ENCODE measurements around the gene SCAMP5.

The SCAMP5 gene, protein sequence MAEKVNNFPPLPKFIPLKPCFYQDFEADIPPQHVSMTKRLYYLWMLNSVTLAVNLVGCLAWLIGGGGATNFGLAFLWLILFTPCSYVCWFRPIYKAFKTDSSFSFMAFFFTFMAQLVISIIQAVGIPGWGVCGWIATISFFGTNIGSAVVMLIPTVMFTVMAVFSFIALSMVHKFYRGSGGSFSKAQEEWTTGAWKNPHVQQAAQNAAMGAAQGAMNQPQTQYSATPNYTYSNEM

DNA sequence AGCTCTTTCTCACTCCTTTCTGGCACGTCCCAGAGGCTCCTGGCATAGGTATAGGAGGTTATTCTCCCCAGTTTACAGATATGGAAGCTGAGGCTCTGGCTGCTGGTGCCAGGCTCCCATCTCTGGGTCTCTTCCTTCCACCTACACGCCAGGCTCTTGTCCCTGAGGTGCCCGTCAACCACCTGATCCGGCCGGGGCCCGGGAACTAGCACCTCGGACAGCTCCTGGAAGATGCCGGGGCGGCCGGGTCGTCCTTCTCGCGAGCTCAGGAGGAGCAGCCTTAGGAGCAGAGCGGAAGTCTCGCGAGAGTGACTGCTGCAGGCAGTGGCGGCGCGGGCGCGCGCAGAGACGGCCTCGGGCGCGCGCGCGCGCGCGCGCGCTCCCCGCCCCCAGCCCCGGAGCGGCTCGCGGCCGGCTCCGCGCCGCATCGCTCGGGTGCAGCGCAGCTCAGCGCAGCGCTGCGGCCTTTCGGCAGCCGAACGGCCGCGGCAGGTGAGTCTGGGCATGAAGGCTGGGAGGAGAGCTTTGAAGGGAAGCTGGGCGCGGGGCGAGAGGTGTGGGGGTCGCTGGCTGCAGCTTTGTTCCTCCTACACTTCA, at the start of gene SCAMP5:
SCAMP5 (plus strand) TSS at position 382 of the 597 bp plus-strand sequence. CDS start 16,277 bp downstream, outside the sequence.
- peak; percentile 82 for DNase-seq (ENCODE audit: low read depth, low spot score)

- DNase-seq (ENCODE audit: low read depth, low spot score) = peak; percentile 57
Observed at GRCh38 chr15:74950078-74950908, 45.1 kb upstream of the SCAMP5 start.

DNA sequence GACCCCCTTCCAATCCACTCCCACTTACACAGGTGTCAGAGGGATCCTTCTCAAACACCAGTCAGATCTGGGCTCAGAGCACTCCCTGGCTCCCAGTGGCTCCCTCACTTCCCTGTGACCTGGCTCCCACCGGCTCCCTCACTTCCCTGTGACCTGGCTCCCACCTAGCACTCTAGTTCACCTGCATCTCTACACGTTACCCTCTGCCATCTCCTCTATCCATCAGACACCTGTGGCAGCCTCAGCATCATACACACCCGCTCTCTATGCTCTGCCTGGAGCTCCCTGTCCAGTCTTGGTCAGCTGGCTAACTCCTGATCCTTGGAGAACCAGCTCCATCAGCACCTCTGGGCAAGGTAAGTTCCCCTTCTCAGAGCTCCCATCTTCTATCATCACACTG, 44.4 kb upstream of the SCAMP5 start:
- DNase-seq (ENCODE audit: low read depth, low spot score) = no peak

DNA sequence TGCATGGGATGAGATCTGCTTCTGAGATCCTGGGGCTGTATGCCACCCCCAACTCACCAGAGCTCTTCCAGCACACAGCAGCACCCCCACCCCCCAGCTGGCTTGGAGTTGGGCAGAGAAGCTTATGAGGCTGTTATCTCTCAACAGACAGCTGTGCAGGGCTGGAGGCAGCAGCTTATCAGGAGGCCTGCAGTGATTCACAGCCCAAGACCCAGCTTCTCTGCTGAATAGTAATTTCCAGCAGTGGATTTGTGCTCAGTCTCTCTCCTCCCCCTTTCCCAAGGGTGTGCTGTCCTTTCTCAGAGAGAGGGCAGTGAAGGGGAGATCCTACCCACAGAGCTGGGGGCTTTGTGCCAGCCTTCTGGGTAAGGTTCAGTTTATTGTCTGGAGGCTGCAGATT, 40.8 kb upstream of the SCAMP5 start:
- no peak for DNase-seq (ENCODE audit: low read depth, low spot score)

GRCh38 chr15:74955017-74955416, 40.3 kb upstream of the SCAMP5 start:
- DNase-seq (ENCODE audit: low read depth, low spot score) = no peak

GRCh38 chr15:74955796-74956647, 39.3 kb upstream of the SCAMP5 start:
- DNase-seq (ENCODE audit: low read depth, low spot score) = peak; percentile 27

- peak; percentile 41 for DNase-seq (ENCODE audit: low read depth, low spot score)
Observed at GRCh38 chr15:74956648-74957475, 38.5 kb upstream of the SCAMP5 start, which contains the start of gene RPP25. TSS of gene RPP25 (minus strand) at chr15:74956772. CDS start at chr15:74956583, 189 bp downstream.

DNA sequence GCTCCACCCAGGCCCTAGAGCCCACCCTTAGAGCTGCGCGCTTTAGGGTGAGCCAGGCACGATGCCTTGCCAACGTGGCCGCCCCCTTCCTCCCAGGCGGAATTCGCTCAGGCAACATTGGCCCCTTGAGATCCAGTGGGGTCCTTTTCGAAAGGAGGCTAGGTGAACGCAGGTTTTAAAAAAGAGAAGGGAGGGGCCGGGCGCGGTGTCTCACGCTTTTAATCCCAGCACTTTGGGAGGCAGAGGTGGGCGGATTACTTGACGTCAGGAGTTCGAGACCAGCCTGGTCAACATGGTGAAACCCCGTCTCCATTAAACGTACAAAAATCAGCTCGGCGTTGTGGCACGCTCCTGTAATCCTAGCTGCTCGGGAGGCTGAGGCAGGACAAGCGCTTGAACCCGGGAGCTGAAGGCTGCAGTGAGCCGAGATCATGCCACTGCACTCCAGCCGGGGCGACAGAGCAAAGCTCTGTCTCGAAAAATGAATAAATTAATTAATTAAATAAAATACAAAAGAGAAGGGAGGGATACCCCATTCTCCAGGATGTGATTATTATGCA, 37.8 kb upstream of the SCAMP5 start:
- DNase-seq (ENCODE audit: low read depth, low spot score) = no peak

- DNase-seq (ENCODE audit: low read depth, low spot score) = no peak
Observed at GRCh38 chr15:74958320-74958907, 36.9 kb upstream of the SCAMP5 start.

- DNase-seq (ENCODE audit: low read depth, low spot score) = no peak
Observed at GRCh38 chr15:74958908-74959585, 36.3 kb upstream of the SCAMP5 start.

- no peak for DNase-seq (ENCODE audit: low read depth, low spot score)
Observed at GRCh38 chr15:74959586-74959939, 35.8 kb upstream of the SCAMP5 start.

DNA sequence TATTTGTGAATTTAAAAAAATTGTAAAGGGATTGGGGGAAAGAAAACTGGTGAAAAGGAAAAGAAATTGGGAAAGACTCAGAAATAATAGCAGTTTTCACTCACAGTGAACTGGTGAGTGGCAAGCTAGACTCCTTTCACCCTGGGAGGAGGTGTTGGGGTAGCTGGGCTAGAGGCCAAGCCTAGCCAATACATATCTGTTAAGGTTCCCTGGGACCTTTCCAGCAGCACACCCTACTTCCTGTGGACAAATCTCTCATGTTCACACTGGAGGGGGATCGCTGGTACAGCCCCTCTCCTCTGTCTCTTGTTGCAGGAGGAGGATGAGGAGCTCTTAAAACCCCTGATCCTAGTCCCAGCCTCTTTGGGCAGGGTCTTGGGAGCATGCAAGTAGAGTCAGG, 35.1 kb upstream of the SCAMP5 start:
- no peak for DNase-seq (ENCODE audit: low read depth, low spot score)

DNA sequence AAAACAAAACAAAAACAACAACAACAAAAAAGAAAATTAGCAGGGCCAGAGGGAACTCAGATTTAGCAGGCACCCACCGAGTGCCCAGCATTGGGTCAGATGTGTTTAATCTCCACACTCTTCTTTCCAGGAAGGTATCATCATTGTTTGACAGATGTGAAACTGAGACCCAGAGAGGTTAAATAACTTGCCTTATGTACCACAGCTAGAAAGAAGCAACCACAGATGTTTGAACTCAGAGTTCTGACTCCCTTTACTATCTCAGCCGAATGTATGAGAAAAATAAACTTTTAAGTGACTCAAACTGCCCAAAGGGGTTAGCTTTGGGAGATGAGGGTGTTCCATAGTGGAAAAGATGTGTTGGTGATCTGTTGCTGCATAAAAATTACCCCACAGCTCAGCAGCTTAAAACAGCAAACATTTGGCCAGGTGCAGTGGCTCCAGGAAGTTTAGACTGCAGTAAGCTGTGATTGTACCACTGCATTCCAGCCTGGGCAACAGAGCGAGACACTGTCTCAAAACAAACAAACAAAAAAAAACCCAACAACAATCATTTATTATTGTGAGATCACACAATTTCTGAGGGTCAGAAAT, 34.3 kb upstream of the SCAMP5 start:
- no peak for DNase-seq (ENCODE audit: low read depth, low spot score)

DNA sequence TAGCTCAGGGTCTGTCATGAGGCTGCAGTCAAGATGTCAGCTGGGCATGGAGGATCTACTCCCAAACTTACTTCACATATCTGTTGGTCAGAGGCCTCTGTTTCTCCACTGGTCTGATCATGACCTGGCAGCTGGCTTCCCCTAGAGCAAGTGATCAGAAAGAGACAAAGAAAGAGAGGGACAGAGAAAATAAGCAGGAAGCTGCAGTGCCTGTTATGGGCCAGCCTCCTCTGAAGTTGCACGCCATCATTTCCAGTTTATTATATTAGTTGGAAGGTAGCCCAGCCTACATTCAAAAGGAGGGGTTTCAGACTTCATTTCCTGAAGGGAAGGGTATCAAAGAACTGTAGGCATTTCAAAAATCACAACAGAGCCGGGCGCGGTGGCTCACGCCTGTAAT, 33.7 kb upstream of the SCAMP5 start:
- no peak for DNase-seq (ENCODE audit: low read depth, low spot score)

DNA sequence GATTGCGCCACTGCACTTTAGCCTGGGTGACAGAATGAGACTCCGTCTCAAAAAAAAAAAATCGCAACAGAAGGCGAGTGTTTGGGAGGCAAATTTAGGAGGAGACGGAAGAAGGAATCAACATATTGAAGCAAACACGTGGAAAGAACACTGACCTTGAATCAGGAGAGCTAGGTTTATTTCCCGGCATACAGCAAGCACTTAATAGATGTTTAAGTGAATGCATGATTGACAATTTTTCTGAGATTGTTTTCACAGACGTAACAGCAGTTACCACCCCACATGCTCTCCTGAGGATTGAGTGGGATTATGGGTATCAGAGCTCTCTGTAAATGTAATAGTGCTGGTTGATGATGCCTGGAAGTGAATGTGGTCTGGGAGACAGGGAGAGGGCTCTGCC, 33.1 kb upstream of the SCAMP5 start:
- no peak for DNase-seq (ENCODE audit: low read depth, low spot score)

- DNase-seq (ENCODE audit: low read depth, low spot score) = no peak
Observed at GRCh38 chr15:74962671-74963070, 32.7 kb upstream of the SCAMP5 start.

DNA sequence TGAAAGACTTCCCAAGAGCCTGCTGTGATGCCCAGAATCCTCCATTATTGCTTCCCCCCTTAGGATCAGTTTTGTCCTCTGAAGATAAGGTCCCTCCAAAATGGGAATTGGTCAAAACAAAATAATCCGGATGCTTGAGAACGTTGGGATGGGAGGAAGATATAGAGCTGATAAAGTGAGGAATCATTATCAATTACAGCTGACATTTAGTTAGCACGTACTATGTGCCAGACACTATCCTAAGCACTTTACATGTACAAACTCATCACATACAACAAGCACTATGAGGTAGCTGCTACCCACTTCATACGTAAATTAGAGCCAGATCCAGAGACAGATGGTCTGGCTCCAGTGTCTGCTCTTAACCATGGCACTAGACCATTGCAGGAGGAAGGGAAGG, 32.1 kb upstream of the SCAMP5 start:
- no peak for DNase-seq (ENCODE audit: low read depth, low spot score)

DNA sequence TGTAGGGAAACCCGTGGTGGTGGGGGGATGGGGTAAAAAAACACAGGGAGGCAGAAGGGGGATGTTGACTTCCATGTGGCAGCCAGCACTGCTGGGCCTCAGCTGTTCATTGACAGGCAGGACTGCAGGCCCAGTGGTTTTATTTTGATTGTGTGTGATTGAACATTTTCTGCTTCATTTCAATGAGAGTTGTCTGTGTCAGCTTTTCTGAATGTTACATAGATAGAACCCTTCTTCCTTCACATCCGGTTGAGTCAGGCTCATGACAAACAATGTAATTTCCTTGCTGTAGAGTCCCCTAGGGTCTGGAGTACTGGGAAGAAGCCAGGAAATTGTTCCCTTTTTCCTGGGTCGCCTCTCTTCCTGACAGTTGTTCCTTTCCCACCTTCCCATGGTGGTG, 30.6 kb upstream of the SCAMP5 start:
- DNase-seq (ENCODE audit: low read depth, low spot score) = no peak

GRCh38 chr15:74967670-74968069, 27.7 kb upstream of the SCAMP5 start:
- no peak for DNase-seq (ENCODE audit: low read depth, low spot score)
